Measurements from ENCODE around the gene KCNQ2. TPM values are rescaled to one million over a fixed set of nuclear protein-coding genes. Genes with fewer than 3 reads are reported as not detected.

Gene KCNQ2
- total and polyA plus RNA-seq, 2 experiments from 2014 or later = 68.5 to 92.4 TPM

- Histone ChIP-seq H3K27me3 (ENCODE audit: insufficient read depth) (no peaks in the 10 kb centered on the region), H3F3A (replicated peaks; ENCODE audit: low read depth) (no peaks in the 10 kb centered on the region), H3K4me3 (no peak overlapping the region), H3K27ac (ENCODE audit: low read depth) (0 out of 2 replicates have a peak overlapping the region, but pooled peaks have one; percentile 39), H3K4me1 (ENCODE audit: insufficient read depth) (no peaks in the 10 kb centered on the region), H4K20me1 (replicated peaks; ENCODE audit: insufficient read depth) (peaks cover 3% of the 10 kb centered on the region), H2AFZ (no peak overlapping the region), H3K79me2 (replicated peaks; ENCODE audit: insufficient read depth) (peaks cover 47% of the 10 kb centered on the region), H3K9me2 (ENCODE audit: insufficient read depth) (no peaks in the 10 kb centered on the region), H3K36me3 (ENCODE audit: insufficient read depth) (no peaks in the 10 kb centered on the region), H3K4me2 (no peak overlapping the region)
- Mint-ChIP-seq H3K9me3 (peaks cover 12% of the 10 kb centered on the region; the same call in 2 of the 3 replicates), H3K4me1 (peaks cover 21% of the 10 kb centered on the region), H3K4me3 (no peak overlapping the region), H3K36me3 (ENCODE audit: low read depth) (peaks cover 13% of the 10 kb centered on the region), H3K27ac (peak overlapping the region; percentile 63), H3K27me3 (ENCODE audit: insufficient read depth, low read depth, poor library complexity) (peaks cover 21% of the 10 kb centered on the region)
- no peak for ATAC-seq
- no peak for DNase-seq (ENCODE audit: low spot score)
- TF ChIP-seq JUNB (IDR thresholded peaks at IDR 0.05; ENCODE audit: unreplicated experiment) (no peak), STAT1 (IDR thresholded peaks at IDR 0.05; ENCODE audit: unreplicated experiment) (no peak), EZH2phosphoT487 (IDR thresholded peaks at IDR 0.05; ENCODE audit: unreplicated experiment) (no peak), ZNF114 (CRISPR knock-in tag; IDR thresholded peaks at IDR 0.05) (no peak), ZNF331 (CRISPR knock-in tag; IDR thresholded peaks at IDR 0.05; ENCODE audit: low read depth) (no peak), POLR2AphosphoS5 (IDR thresholded peaks at IDR 0.05; ENCODE audit: low read depth) (no peak), NANOG (IDR thresholded peaks at IDR 0.05; ENCODE audit: borderline replicate concordance) (no peak), ZNF462 (CRISPR knock-in tag; IDR thresholded peaks at IDR 0.05) (no peak), CREB1 (CRISPR knock-in tag; IDR thresholded peaks at IDR 0.05; ENCODE audit: low read depth) (no peak), EZH2 (IDR thresholded peaks at IDR 0.05; ENCODE audit: low read depth, unreplicated experiment) (no peak), ETS1 (IDR thresholded peaks at IDR 0.05) (no peak), CTCF (conservative IDR thresholded peaks at IDR 0.05; ENCODE audit: low read depth in 2 of 2) (no peak), REST (IDR thresholded peaks at IDR 0.05; ENCODE audit: unreplicated experiment) (no peak)
Measured at GRCh38 chr20:63447320-63447719, 25.1 kb downstream of the KCNQ2 start.

Data from GM23338 (cell line).